Cardiac fibroblast (primary cell): ENCODE measurements around the gene FOXK1.
A peak's percentile ranks its signal among the peaks of the same experiment; 100 is the strongest.

ENCODE experiments used
- DNase-seq, 2 donors: peaks; one replicate each; pipeline versions ENCODE4 v3.0.0 to v3.0.0-alpha.2; 2010; ENCODE audit warnings: low read depth in 2 of 2
- H3K4me3 ChIP-seq, 2 donors: replicated peaks in 1 of 2; 1 replicate in 1 of 2; 2 replicates in 1 of 2; pipeline ENCODE4 v1.5.1; 2011; ENCODE audit warnings: low read depth in 2 of 2, low read length in 2 of 2, mild to moderate bottlenecking in 2 of 2, moderate library complexity in 1 of 2
- CTCF ChIP-seq: IDR thresholded peaks from one replicate; pipeline ENCODE4 v1.5.1; 2011; ENCODE audit warnings: low read depth, mild to moderate bottlenecking, low read length, inconsistent platforms

The FOXK1 gene

DNA sequence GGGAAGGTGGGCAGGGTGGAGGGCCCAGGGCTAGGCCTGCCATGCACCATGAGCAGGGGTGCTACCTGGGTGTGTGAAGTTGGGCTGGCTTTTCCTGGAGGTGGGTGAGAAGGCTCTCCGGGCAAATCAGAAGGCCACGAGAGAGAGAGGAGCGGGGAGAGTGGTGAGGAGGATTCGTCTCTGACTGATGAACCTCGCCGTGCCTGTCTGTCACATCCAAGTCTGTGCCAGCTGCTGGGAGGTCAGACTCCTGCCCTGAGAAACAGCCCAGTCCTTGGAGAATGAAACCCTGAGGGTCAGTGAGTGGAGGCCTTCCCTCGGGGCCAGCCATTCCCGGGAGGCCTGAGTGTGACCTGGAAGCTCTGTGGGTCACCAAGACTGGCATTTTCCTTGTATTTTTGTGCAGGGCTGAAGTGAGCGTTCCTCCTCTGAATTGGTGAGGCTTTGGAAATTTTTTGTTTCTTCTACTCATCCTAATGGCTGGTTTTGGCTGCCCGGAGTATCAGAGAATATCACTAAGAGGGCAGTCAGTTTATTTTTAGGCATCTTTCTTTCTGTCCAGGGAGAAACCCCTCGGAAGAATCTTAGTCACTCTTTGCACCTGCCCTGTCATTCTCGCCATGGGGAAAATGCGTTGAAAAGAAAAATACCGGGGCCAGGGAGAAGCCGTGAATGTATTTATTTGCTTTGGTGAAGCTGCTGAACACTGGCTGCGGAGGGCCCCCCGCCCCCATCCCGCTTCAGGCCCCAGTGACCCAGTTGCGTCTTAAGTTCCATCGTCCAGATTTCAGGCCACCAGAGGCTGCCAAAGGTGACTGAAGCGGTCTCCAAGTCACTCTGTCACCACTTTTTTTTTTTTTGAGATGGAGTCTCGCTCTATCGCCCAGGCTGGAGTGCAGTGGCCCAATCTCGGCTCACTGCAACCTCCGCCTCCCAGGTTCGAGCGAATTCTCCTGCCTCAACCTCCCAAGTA is 86.8 kb downstream of the FOXK1 start:
- TF ChIP-seq CTCF, result no peak
- no peak overlapping the region for H3K4me3 ChIP-seq
- DNase-seq, result no peak

GRCh38 chr7:4769761-4770160 is 87.7 kb downstream of the FOXK1 start:
- no peak for TF ChIP-seq CTCF
- no peak overlapping the region for H3K4me3 ChIP-seq
- DNase-seq, result peak; percentile 27 to 54

DNA sequence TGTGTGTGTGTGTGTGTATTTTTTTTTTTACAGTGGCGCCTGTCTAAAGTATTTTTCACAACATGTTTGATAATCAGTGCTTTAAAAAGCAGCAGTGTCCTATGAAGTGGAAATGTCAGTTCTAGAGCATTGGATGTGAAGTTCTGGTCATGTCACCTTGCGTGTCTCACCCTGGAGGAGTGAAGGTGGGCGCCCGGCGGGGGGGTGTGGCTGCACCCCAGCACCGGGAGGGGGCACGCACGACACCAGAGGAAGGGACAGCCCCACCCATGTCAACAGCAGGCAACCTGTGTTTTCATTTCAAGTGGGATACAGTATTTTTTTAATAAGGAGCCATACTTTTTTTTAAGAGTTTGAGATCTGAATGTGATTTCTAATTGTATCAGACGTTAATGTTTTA is 88.8 kb downstream of the FOXK1 start:
- TF ChIP-seq CTCF, result no peak
- no peak overlapping the region for H3K4me3 ChIP-seq
- no peak for DNase-seq

- no peak for DNase-seq
- H3K4me3 ChIP-seq, result no peak overlapping the region
- TF ChIP-seq CTCF, result no peak
Measured at GRCh38 chr7:4771737-4772136, 89.6 kb downstream of the FOXK1 start.

- DNase-seq, result no peak
- no peak overlapping the region for H3K4me3 ChIP-seq
- no peak for TF ChIP-seq CTCF
Measured at GRCh38 chr7:4772306-4772705, 90.2 kb downstream of the FOXK1 start.

GRCh38 chr7:4774007-4774406 is 91.9 kb downstream of the FOXK1 start:
- no peak for DNase-seq
- no peak for TF ChIP-seq CTCF
- no peak overlapping the region for H3K4me3 ChIP-seq
